Caco-2 (cell line): ENCODE measurements around the gene CYSLTR2. TPM values are rescaled to one million over a fixed set of nuclear protein-coding genes. Genes with fewer than 3 reads are reported as not detected.
"Not testable (repeated sequence)": the region's sequence is repeated elsewhere in the genome, so short reads cannot be mapped to it uniquely, and the experiment has no call there.

Experiments
- BruUV-seq: library from RNA; stranded (reverse); fragments of 400-500 nt; replicated peaks from 2 replicates; lab custom pipeline; 2021; lab: Mats Ljungman, UMichigan
- CTCF ChIA-PET: fragments of 300-600 bp; sonication (Branson Sonifier 250); formaldehyde crosslinking; loops from one replicate; lab custom pipeline; 2022; ENCODE audit warnings: antibody characterized with exemption; lab: Charles Lee
- POLR2A ChIA-PET: fragments of 300-600 bp; sonication (Branson Sonifier 250); formaldehyde crosslinking; loops from one replicate; lab custom pipeline; 2022; ENCODE audit warnings: antibody characterized with exemption; lab: Charles Lee
- DNase-seq, 2 experiments: peaks; one replicate each; pipeline versions ENCODE4 v3.0.0 to v3.0.0-alpha.2; 2020 to 2022
- H3K27me3 ChIP-seq: replicated peaks from 2 replicates; pipeline ENCODE4 v1.6.0; 2011; ENCODE audit warnings: low read length; ENCODE audit not compliant: control insufficient read depth, insufficient read depth
- H3K36me3 ChIP-seq: 2 replicates; pipeline ENCODE4 v1.5.1; 2011; ENCODE audit warnings: low read length; ENCODE audit not compliant: control insufficient read depth, insufficient read depth
- H3K4me1 ChIP-seq: fragments of 250-450 bp; sonication (Bioruptor Pico); 2 replicates; pipeline ENCODE4 v1.5.1; 2020; ENCODE audit warnings: mild to moderate bottlenecking
- H3K4me3 ChIP-seq: 2 replicates; pipeline ENCODE4 v1.5.1; 2011; ENCODE audit warnings: low read depth, mild to moderate bottlenecking, control low read depth, low read length
- H3K9me3 ChIP-seq: fragments of 250-450 bp; sonication (Bioruptor Pico); 2 replicates; pipeline ENCODE4 v1.5.1; 2020; ENCODE audit warnings: mild to moderate bottlenecking, moderate library complexity
- H3K27ac Mint-ChIP-seq: one replicate; pipeline ENCODE4 v1.8.0; 2022; ENCODE audit warnings: mixed read lengths; ENCODE audit not compliant: unreplicated experiment
- H3K27me3 Mint-ChIP-seq: one replicate; pipeline ENCODE4 v1.8.0; 2022; ENCODE audit warnings: mixed read lengths; ENCODE audit not compliant: insufficient read depth, unreplicated experiment
- H3K36me3 Mint-ChIP-seq: one replicate; pipeline ENCODE4 v1.8.0; 2022; ENCODE audit warnings: mild to moderate bottlenecking, mixed read lengths; ENCODE audit not compliant: insufficient read depth, unreplicated experiment
- H3K4me1 Mint-ChIP-seq: one replicate; pipeline ENCODE4 v1.8.0; 2022; ENCODE audit warnings: low read depth, mixed read lengths; ENCODE audit not compliant: unreplicated experiment
- H3K4me3 Mint-ChIP-seq: one replicate; pipeline ENCODE4 v1.8.0; 2022; ENCODE audit warnings: mild to moderate bottlenecking, moderate library complexity, mixed read lengths; ENCODE audit not compliant: unreplicated experiment
- H3K9me3 Mint-ChIP-seq: one replicate; pipeline ENCODE4 v1.8.0; 2022; ENCODE audit warnings: mixed read lengths; ENCODE audit not compliant: unreplicated experiment
- intact Hi-C: fragments of 100-400 bp; cut with micrococcal nuclease; formaldehyde crosslinking; loops from one replicate; pipeline ENCODE4 v1.10.0; 2022; ENCODE audit not compliant: unreplicated experiment
- total RNA-seq: library from RNA; stranded (reverse); gene quantifications from 2 replicates; pipeline ENCODE4 v1.2.3, GENCODE V29; 2022
- TF ChIP-seq, protein P1 (sequence below), 2 experiments: fragments of 200-600 bp in 1 of 2; IDR thresholded peaks; 1 replicate in 1 of 2; 2 replicates in 1 of 2; pipeline versions ENCODE4 v1.5.1 to v1.8.0; 2011 to 2022; ENCODE audit warnings: antibody characterized with exemption in 1 of 2, control low read depth in 1 of 2, inconsistent platforms in 1 of 2, low read depth in 1 of 2, low read length in 1 of 2, mild to moderate bottlenecking in 1 of 2, moderate library complexity in 1 of 2; ENCODE audit not compliant: insufficient read depth in 1 of 2, severe bottlenecking in 1 of 2, unreplicated experiment in 1 of 2

Gene CYSLTR2
- total RNA-seq, 1 experiment from 2014 or later = not detected

DNA sequence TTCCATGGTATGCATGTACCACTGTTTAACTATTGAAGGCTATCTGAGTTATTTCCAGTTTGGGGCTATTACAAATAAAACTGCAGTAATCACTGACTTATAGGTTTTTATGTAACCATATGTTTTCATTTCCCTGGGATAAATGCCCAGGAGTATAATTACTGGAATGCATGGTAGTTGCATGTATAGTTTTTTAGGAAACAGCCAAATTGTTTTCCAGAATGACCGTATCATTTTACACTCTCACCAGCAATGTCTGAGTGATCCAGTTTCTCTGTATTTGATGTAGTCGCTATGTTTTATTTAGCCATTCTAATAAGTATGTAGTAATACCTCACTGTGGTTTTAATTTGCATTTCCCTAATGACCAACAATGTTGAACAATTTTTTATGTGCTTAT lies 42.0 kb downstream of the CYSLTR2 start:
- Histone ChIP-seq H3K4me3 (no peak overlapping the region), H3K36me3 (no peaks in the 10 kb centered on the region), H3K27me3 (no peaks in the 10 kb centered on the region), H3K4me1 (peaks cover 7% of the 10 kb centered on the region; the same call in 1 of the 2 replicates), H3K9me3 (no peaks in the 10 kb centered on the region)
- Mint-ChIP-seq H3K27ac (no peak overlapping the region), H3K4me1 (peaks cover 5% of the 10 kb centered on the region), H3K4me3 (no peak overlapping the region), H3K36me3 (no peaks in the 10 kb centered on the region), H3K9me3 (peaks cover 18% of the 10 kb centered on the region), H3K27me3 (peaks cover 16% of the 10 kb centered on the region)
- CTCF ChIA-PET = no interaction called here
- intact Hi-C loops = no loop called here
- POLR2A ChIA-PET = no interaction called here
- no peak for DNase-seq
- no TSS peak for BruUV-seq
- TF ChIP-seq, protein P1, sequence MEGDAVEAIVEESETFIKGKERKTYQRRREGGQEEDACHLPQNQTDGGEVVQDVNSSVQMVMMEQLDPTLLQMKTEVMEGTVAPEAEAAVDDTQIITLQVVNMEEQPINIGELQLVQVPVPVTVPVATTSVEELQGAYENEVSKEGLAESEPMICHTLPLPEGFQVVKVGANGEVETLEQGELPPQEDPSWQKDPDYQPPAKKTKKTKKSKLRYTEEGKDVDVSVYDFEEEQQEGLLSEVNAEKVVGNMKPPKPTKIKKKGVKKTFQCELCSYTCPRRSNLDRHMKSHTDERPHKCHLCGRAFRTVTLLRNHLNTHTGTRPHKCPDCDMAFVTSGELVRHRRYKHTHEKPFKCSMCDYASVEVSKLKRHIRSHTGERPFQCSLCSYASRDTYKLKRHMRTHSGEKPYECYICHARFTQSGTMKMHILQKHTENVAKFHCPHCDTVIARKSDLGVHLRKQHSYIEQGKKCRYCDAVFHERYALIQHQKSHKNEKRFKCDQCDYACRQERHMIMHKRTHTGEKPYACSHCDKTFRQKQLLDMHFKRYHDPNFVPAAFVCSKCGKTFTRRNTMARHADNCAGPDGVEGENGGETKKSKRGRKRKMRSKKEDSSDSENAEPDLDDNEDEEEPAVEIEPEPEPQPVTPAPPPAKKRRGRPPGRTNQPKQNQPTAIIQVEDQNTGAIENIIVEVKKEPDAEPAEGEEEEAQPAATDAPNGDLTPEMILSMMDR (IDR thresholded peaks at IDR 0.05; ENCODE audit: insufficient read depth in 1 of 2, low read depth in 1 of 2, low read length in 1 of 2, severe bottlenecking in 1 of 2, unreplicated experiment in 1 of 2) = no peak

DNA sequence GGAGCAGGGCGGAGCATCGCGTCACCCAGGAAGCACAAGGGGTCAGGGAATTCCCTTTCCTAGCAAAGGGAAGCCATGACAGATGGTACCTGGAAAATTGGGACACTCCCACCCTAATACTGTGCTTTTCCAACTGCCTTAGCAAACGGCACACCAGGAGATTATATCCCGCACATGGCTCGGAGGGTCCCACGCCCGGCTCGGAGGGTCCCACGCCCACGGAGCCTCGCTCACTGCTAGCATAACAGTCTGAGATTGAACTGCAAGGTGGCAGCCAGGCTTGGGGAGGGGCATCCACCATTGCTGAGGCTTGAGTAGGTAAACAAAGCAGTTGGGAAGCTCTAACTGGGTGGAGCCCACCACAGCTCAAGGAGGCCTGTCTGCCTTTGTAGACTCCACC lies 42.9 kb downstream of the CYSLTR2 start:
- H3K36me3 Mint-ChIP-seq, CTCF ChIA-PET, H3K4me3 Mint-ChIP-seq: not testable (repeated sequence)

DNA sequence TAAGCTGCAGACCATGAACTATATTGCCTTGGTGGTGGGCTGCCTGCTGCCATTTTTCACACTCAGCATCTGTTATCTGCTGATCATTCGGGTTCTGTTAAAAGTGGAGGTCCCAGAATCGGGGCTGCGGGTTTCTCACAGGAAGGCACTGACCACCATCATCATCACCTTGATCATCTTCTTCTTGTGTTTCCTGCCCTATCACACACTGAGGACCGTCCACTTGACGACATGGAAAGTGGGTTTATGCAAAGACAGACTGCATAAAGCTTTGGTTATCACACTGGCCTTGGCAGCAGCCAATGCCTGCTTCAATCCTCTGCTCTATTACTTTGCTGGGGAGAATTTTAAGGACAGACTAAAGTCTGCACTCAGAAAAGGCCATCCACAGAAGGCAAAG lies 53.7 kb downstream of the CYSLTR2 start:
- Mint-ChIP-seq H3K9me3 (peaks cover 32% of the 10 kb centered on the region), H3K36me3 (no peaks in the 10 kb centered on the region), H3K27me3 (peaks cover 26% of the 10 kb centered on the region), H3K4me1 (no peaks in the 10 kb centered on the region), H3K27ac (no peak overlapping the region), H3K4me3 (no peak overlapping the region)
- Histone ChIP-seq H3K27me3 (no peaks in the 10 kb centered on the region), H3K36me3 (no peaks in the 10 kb centered on the region), H3K4me1 (no peaks in the 10 kb centered on the region), H3K4me3 (no peak overlapping the region), H3K9me3 (no peaks in the 10 kb centered on the region; the same call in 1 of the 2 replicates)
- ChIA-PET CTCF (no interaction called here), POLR2A (no interaction called here)
- no TSS peak for BruUV-seq
- TF ChIP-seq, protein P1 (IDR thresholded peaks at IDR 0.05; ENCODE audit: insufficient read depth in 1 of 2, low read depth in 1 of 2, low read length in 1 of 2, severe bottlenecking in 1 of 2, unreplicated experiment in 1 of 2) = no peak
- DNase-seq = no peak
- intact Hi-C loops = no loop called here

More for the DNA sequence above, 42.9 kb downstream of the CYSLTR2 start:
- intact Hi-C loops, H3K27ac Mint-ChIP-seq, H3K4me1 ChIP-seq, DNase-seq, H3K4me1 Mint-ChIP-seq, H3K27me3 ChIP-seq, H3K9me3 ChIP-seq, H3K36me3 ChIP-seq, POLR2A ChIA-PET, BruUV-seq, H3K4me3 ChIP-seq: not testable (repeated sequence)
- H3K27me3 Mint-ChIP-seq = peaks cover 16% of the 10 kb centered on the region
- peaks cover 18% of the 10 kb centered on the region for H3K9me3 Mint-ChIP-seq

DNA sequence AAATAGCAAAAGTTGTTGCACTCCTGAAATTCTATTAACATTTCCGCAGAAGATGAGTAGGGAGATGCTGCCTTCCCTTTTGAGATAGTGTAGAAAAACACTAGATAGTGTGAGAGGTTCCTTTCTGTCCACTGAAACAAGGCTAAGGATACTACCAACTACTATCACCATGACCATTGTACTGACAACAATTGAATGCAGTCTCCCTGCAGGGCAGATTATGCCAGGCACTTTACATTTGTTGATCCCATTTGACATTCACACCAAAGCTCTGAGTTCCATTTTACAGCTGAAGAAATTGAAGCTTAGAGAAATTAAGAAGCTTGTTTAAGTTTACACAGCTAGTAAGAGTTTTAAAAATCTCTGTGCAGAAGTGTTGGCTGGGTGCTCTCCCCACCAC lies 55.0 kb downstream of the CYSLTR2 start:
- no peak overlapping the region for H3K27ac Mint-ChIP-seq

More for the DNA sequence above, 55.0 kb downstream of the CYSLTR2 start:
- Histone ChIP-seq H3K36me3 (no peaks in the 10 kb centered on the region), H3K4me3 (no peak overlapping the region), H3K9me3 (no peaks in the 10 kb centered on the region; the same call in 1 of the 2 replicates), H3K4me1 (no peaks in the 10 kb centered on the region), H3K27me3 (no peaks in the 10 kb centered on the region)
- TF ChIP-seq, protein P1 (IDR thresholded peaks at IDR 0.05; ENCODE audit: insufficient read depth in 1 of 2, low read depth in 1 of 2, low read length in 1 of 2, severe bottlenecking in 1 of 2, unreplicated experiment in 1 of 2) = no peak
- Mint-ChIP-seq H3K27me3 (peaks cover 26% of the 10 kb centered on the region), H3K36me3 (no peaks in the 10 kb centered on the region), H3K9me3 (peaks cover 36% of the 10 kb centered on the region), H3K4me3 (no peak overlapping the region), H3K4me1 (no peaks in the 10 kb centered on the region)
- intact Hi-C loops = no loop called here
- no TSS peak for BruUV-seq
- CTCF ChIA-PET = no interaction called here
- no peak for DNase-seq
- POLR2A ChIA-PET = no interaction called here
